HepG2 (cell line): Measurements from ENCODE around the gene TACC2. TPM values are rescaled to one million over a fixed set of nuclear protein-coding genes. Genes with fewer than 3 reads are reported as not detected.

Source experiments
- ATF7 ChIP-seq, 2 experiments: fragments of 450-650 bp in 1 of 2; sonication (generic) in 1 of 2; formaldehyde crosslinking in 1 of 2; IDR thresholded peaks; 2 replicates each; pipeline versions ENCODE4 v1.4.0 to v1.6.1; 2016 to 2020; ENCODE audit warnings: antibody characterized with exemption in 1 of 2, mild to moderate bottlenecking in 1 of 2, missing genetic modification reagents in 1 of 2
- DMAP1 ChIP-seq: IDR thresholded peaks from 2 replicates; pipeline ENCODE4 v1.6.1; 2016
- MYC ChIP-seq: sonication (generic); formaldehyde crosslinking; IDR thresholded peaks from 2 replicates; pipeline ENCODE4 v1.9.0; 2021; ENCODE audit warnings: missing genetic modification reagents, borderline replicate concordance
- MYNN ChIP-seq: sonication (generic); formaldehyde crosslinking; IDR thresholded peaks from 2 replicates; pipeline ENCODE4 v1.4.0; 2020; ENCODE audit warnings: mild to moderate bottlenecking, low read depth, missing genetic modification reagents
- NBN ChIP-seq: fragments of 450-650 bp; conservative IDR thresholded peaks from 2 replicates; pipeline ENCODE4 v1.6.1; 2017
- NRL ChIP-seq: sonication (generic); formaldehyde crosslinking; IDR thresholded peaks from 2 replicates; pipeline ENCODE4 v1.5.0; 2020; ENCODE audit warnings: missing genetic modification reagents, mild to moderate bottlenecking, moderate library complexity, borderline replicate concordance
- PPARG ChIP-seq: conservative IDR thresholded peaks from 2 replicates; pipeline ENCODE4 v1.6.1; 2016; ENCODE audit warnings: missing biosample characterization, missing genetic modification reagents
- RAD51 ChIP-seq: fragments of 450-650 bp; IDR thresholded peaks from 2 replicates; pipeline ENCODE4 v1.6.1; 2016; ENCODE audit warnings: borderline replicate concordance
- SMYD3 ChIP-seq: sonication (generic); formaldehyde crosslinking; IDR thresholded peaks from 2 replicates; pipeline ENCODE4 v1.8.1; 2023; ENCODE audit warnings: mild to moderate bottlenecking, missing genetic modification reagents
- ZBTB42 ChIP-seq: sonication (generic); formaldehyde crosslinking; IDR thresholded peaks from 2 replicates; pipeline ENCODE4 v1.5.0; 2020; ENCODE audit warnings: mild to moderate bottlenecking, missing genetic modification reagents
- ZNF510 ChIP-seq: sonication (generic); formaldehyde crosslinking; IDR thresholded peaks from 2 replicates; pipeline ENCODE4 v1.4.0; 2020; ENCODE audit warnings: low read depth, mild to moderate bottlenecking, missing genetic modification reagents
- ZNF720 ChIP-seq: sonication (generic); formaldehyde crosslinking; IDR thresholded peaks from 2 replicates; pipeline ENCODE4 v1.4.0; 2020; ENCODE audit warnings: missing genetic modification reagents
- polyA plus RNA-seq, 8 experiments: library from polyadenylated mRNA; depleted of rRNA in 3 of 8; stranded (reverse) in 7 of 8; unstranded in 1 of 8; fragments of >200 nt; fragmentation: Illumina TruSeq in 4 of 8; extraction: Trizol in 4 of 8; gene quantifications; 2 replicates each; pipeline versions ENCODE4 v1.2.1 to v1.2.3, GENCODE V29; 2011 to 2016; ENCODE audit warnings: low read depth in 4 of 8, missing spikeins in 1 of 8, mixed read lengths in 1 of 8; ENCODE audit not compliant: insufficient read depth in 1 of 8
- total RNA-seq, 5 experiments: library from RNA; depleted of rRNA; stranded (reverse); fragments of >200 nt; fragmentation: Illumina TruSeq; extraction: Trizol; gene quantifications; 2 replicates each; pipeline ENCODE4 v1.2.3, GENCODE V29; 2016; ENCODE audit warnings: low read depth in 1 of 5
- TF ChIP-seq, protein P1 (sequence below): sonication (generic); formaldehyde crosslinking; IDR thresholded peaks from 2 replicates; pipeline ENCODE4 v1.5.1; 2020; ENCODE audit warnings: missing genetic modification reagents, mild to moderate bottlenecking, borderline replicate concordance
- TF ChIP-seq, protein P2 (sequence below): sonication (generic); formaldehyde crosslinking; IDR thresholded peaks from 2 replicates; pipeline ENCODE4 v1.4.0; 2020; ENCODE audit warnings: low read depth, missing genetic modification reagents
- TF ChIP-seq, protein P3 (sequence below): sonication (generic); formaldehyde crosslinking; IDR thresholded peaks from 2 replicates; pipeline ENCODE4 v1.4.0; 2020; ENCODE audit warnings: missing genetic modification reagents
- TF ChIP-seq, protein P4 (sequence below): sonication (generic); formaldehyde crosslinking; IDR thresholded peaks from 2 replicates; pipeline ENCODE4 v1.8.0; 2022; ENCODE audit warnings: missing genetic modification reagents, low read depth, mild to moderate bottlenecking, borderline replicate concordance
- TF ChIP-seq, protein P5 (sequence below): sonication (generic); formaldehyde crosslinking; IDR thresholded peaks from 2 replicates; pipeline ENCODE4 v1.8.1; 2023; ENCODE audit warnings: mild to moderate bottlenecking, missing genetic modification reagents, borderline replicate concordance

Gene TACC2
- total and polyA plus RNA-seq, 2 of the 13 experiments (the other 11 are each of a cell fraction or from before 2014, with no cell fraction given), result 11.8 to 16.0 TPM

DNA sequence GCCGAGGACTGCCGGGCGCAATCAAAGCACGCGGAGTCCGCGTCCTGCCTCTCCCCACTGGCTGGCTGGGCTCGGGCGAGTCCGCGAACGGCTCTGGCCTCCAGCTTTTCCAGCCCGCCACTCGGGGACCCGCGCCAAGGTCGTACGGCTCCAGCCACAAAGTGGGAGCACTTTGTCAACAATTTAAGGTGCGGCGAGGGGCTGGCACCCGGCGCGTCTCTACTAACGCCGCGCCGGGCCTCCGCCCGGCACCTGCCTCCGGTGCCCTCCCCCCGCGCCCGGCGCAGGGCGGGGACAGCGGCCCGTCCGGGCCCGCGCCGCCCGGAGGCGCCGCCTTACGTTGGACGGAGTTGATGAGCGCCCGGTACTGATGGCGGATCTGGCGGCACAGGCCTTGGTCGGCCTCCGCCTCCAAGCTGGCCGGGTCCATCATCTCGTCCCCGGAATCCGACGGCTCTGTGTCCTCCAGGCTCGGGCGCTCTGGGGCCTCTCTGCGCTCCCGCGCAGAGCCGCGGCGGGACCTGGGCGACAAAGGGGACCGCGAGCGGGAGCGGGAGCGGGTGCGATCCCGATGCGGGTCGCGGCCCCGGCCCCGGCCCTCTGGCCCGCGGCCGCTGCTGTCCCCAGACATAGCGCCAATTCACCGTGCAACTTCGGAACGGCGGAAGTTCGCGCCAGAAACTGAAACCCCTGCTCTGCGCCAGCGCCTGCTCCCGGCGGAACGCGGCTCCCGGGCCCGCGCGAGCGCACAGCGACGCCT is 14.2 kb upstream of the TACC2 start, which contains the start of gene NSMCE4A (continued):
- TF ChIP-seq, protein P1, sequence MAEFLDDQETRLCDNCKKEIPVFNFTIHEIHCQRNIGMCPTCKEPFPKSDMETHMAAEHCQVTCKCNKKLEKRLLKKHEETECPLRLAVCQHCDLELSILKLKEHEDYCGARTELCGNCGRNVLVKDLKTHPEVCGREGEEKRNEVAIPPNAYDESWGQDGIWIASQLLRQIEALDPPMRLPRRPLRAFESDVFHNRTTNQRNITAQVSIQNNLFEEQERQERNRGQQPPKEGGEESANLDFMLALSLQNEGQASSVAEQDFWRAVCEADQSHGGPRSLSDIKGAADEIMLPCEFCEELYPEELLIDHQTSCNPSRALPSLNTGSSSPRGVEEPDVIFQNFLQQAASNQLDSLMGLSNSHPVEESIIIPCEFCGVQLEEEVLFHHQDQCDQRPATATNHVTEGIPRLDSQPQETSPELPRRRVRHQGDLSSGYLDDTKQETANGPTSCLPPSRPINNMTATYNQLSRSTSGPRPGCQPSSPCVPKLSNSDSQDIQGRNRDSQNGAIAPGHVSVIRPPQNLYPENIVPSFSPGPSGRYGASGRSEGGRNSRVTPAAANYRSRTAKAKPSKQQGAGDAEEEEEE (CRISPR knock-in tag), result no peak
- TF ChIP-seq MYC (0 out of 2 replicates have a peak, but pooled peaks have one; percentile 83), PPARG (CRISPR knock-in tag) (0 out of 2 replicates have a peak, but pooled peaks have one; percentile 34), ZNF720 (CRISPR knock-in tag) (no peak), NBN (no peak), NRL (0 out of 2 replicates have a peak, but pooled peaks have one; percentile 44), SMYD3 (0 out of 2 replicates have a peak, but pooled peaks have one; percentile 41), MYNN (CRISPR knock-in tag) (no peak), ZBTB42 (CRISPR knock-in tag) (no peak), RAD51 (no peak), DMAP1 (CRISPR knock-in tag) (peak; percentile 34; the same call in 1 of the 2 replicates), ATF7 (IDR thresholded peaks at IDR 0.05) (no peak), ATF7 (CRISPR knock-in tag; IDR thresholded peaks at IDR 0.05) (0 out of 2 replicates have a peak, but pooled peaks have one; percentile 17), ZNF510 (CRISPR knock-in tag) (peak; percentile 56; the same call in 1 of the 2 replicates)
- TF ChIP-seq, protein P2, sequence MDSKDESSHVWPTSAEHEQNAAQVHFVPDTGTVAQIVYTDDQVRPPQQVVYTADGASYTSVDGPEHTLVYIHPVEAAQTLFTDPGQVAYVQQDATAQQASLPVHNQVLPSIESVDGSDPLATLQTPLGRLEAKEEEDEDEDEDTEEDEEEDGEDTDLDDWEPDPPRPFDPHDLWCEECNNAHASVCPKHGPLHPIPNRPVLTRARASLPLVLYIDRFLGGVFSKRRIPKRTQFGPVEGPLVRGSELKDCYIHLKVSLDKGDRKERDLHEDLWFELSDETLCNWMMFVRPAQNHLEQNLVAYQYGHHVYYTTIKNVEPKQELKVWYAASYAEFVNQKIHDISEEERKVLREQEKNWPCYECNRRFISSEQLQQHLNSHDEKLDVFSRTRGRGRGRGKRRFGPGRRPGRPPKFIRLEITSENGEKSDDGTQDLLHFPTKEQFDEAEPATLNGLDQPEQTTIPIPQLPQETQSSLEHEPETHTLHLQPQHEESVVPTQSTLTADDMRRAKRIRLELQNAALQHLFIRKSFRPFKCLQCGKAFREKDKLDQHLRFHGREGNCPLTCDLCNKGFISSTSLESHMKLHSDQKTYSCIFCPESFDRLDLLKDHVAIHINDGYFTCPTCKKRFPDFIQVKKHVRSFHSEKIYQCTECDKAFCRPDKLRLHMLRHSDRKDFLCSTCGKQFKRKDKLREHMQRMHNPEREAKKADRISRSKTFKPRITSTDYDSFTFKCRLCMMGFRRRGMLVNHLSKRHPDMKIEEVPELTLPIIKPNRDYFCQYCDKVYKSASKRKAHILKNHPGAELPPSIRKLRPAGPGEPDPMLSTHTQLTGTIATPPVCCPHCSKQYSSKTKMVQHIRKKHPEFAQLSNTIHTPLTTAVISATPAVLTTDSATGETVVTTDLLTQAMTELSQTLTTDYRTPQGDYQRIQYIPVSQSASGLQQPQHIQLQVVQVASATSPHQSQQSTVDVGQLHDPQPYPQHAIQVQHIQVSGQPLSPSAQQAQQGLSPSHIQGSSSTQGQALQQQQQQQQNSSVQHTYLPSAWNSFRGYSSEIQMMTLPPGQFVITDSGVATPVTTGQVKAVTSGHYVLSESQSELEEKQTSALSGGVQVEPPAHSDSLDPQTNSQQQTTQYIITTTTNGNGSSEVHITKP (CRISPR knock-in tag), result no peak
- TF ChIP-seq, protein P3, sequence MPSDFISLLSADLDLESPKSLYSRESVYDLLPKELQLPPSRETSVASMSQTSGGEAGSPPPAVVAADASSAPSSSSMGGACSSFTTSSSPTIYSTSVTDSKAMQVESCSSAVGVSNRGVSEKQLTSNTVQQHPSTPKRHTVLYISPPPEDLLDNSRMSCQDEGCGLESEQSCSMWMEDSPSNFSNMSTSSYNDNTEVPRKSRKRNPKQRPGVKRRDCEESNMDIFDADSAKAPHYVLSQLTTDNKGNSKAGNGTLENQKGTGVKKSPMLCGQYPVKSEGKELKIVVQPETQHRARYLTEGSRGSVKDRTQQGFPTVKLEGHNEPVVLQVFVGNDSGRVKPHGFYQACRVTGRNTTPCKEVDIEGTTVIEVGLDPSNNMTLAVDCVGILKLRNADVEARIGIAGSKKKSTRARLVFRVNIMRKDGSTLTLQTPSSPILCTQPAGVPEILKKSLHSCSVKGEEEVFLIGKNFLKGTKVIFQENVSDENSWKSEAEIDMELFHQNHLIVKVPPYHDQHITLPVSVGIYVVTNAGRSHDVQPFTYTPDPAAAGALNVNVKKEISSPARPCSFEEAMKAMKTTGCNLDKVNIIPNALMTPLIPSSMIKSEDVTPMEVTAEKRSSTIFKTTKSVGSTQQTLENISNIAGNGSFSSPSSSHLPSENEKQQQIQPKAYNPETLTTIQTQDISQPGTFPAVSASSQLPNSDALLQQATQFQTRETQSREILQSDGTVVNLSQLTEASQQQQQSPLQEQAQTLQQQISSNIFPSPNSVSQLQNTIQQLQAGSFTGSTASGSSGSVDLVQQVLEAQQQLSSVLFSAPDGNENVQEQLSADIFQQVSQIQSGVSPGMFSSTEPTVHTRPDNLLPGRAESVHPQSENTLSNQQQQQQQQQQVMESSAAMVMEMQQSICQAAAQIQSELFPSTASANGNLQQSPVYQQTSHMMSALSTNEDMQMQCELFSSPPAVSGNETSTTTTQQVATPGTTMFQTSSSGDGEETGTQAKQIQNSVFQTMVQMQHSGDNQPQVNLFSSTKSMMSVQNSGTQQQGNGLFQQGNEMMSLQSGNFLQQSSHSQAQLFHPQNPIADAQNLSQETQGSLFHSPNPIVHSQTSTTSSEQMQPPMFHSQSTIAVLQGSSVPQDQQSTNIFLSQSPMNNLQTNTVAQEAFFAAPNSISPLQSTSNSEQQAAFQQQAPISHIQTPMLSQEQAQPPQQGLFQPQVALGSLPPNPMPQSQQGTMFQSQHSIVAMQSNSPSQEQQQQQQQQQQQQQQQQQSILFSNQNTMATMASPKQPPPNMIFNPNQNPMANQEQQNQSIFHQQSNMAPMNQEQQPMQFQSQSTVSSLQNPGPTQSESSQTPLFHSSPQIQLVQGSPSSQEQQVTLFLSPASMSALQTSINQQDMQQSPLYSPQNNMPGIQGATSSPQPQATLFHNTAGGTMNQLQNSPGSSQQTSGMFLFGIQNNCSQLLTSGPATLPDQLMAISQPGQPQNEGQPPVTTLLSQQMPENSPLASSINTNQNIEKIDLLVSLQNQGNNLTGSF (CRISPR knock-in tag), result peak; percentile 74; the same call in 1 of the 2 replicates
- TF ChIP-seq, protein P4, sequence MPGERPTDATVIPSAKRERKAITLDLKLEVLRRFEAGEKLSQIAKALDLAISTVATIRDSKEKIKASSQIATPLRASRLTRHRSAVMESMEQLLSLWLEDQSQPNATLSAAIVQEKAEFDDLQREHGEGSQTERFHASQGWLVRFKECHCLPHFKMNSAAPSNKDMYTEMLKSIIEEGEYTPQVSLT, result no peak
- TF ChIP-seq, protein P5, sequence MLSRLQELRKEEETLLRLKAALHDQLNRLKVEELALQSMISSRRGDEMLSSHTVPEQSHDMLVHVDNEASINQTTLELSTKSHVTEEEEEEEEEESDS (CRISPR knock-in tag), result 0 out of 2 replicates have a peak, but pooled peaks have one; percentile 65
